Smooth muscle cell (in vitro differentiated cells): ENCODE measurements around the gene KAZN. TPM values are rescaled to one million over a fixed set of nuclear protein-coding genes. Genes with fewer than 3 reads are reported as not detected.

Experiments used
- DNase-seq: peaks from one replicate; lab custom pipeline; 2025; ENCODE audit not compliant: unreplicated experiment; lab: John Stamatoyannopoulos, UW
- H2AFZ ChIP-seq: fragments of 200-600 bp; sonication (generic); 2 replicates; pipeline ENCODE4 v1.6.0; 2016; ENCODE audit warnings: antibody characterized with exemption, low read depth, mild to moderate bottlenecking
- H3F3A ChIP-seq: fragments of 200-600 bp; sonication (generic); 2 replicates; pipeline ENCODE4 v1.6.0; 2017; ENCODE audit warnings: antibody characterized with exemption, low read depth
- H3K27ac ChIP-seq: fragments of 200-600 bp; sonication (generic); 2 replicates; pipeline ENCODE4 v1.5.1; 2016; ENCODE audit warnings: low read depth, mild to moderate bottlenecking
- H3K27me3 ChIP-seq: fragments of 200-600 bp; sonication (generic); 2 replicates; pipeline ENCODE4 v1.6.1; 2016; ENCODE audit warnings: low read depth, mild to moderate bottlenecking
- H3K36me3 ChIP-seq: fragments of 200-600 bp; sonication (generic); 2 replicates; pipeline ENCODE4 v1.5.1; 2016; ENCODE audit warnings: low read depth
- H3K4me1 ChIP-seq: fragments of 200-600 bp; sonication (generic); 2 replicates; pipeline ENCODE4 v1.5.1; 2016; ENCODE audit warnings: low read depth
- H3K4me2 ChIP-seq: fragments of 200-600 bp; sonication (generic); 2 replicates; pipeline ENCODE4 v1.6.0; 2016; ENCODE audit warnings: mild to moderate bottlenecking
- H3K4me3 ChIP-seq: fragments of 200-600 bp; sonication (generic); 2 replicates; pipeline ENCODE4 v1.5.1; 2016; ENCODE audit warnings: mild to moderate bottlenecking
- H3K79me2 ChIP-seq: fragments of 200-600 bp; sonication (generic); 2 replicates; pipeline ENCODE4 v1.6.0; 2016; ENCODE audit warnings: low read depth, mild to moderate bottlenecking
- H3K9ac ChIP-seq: fragments of 200-600 bp; sonication (generic); 2 replicates; pipeline ENCODE4 v1.6.0; 2016; ENCODE audit warnings: low read depth
- H3K9me3 ChIP-seq: fragments of 200-600 bp; sonication (generic); replicated peaks from 2 replicates; pipeline ENCODE4 v1.5.1; 2016; ENCODE audit warnings: low read depth
- H4K20me1 ChIP-seq: fragments of 200-600 bp; sonication (generic); 2 replicates; pipeline ENCODE4 v1.6.0; 2016; ENCODE audit warnings: low read depth
- CTCF ChIP-seq: fragments of 200-600 bp; sonication (generic); IDR thresholded peaks from 2 replicates; pipeline ENCODE4 v1.5.1; 2017; ENCODE audit warnings: borderline replicate concordance, mild to moderate bottlenecking, antibody characterized with exemption; ENCODE audit not compliant: insufficient read depth, poor library complexity, severe bottlenecking
- WGBS: methylation state at CpG from one replicate; pipeline ENCODE4 v1.1.7; 2016; ENCODE audit warnings: low lambda C conversion rate; 5-methylcytosine and 5-hydroxymethylcytosine counted together
- polyA plus RNA-seq: library from polyadenylated mRNA; unstranded; fragments of >200 nt; fragmentation: Nextera tagmentation; extraction: Ambion mirVana; gene quantifications from 2 replicates; pipeline ENCODE4 v1.2.1, GENCODE V29; 2016
- total RNA-seq: library from RNA; depleted of rRNA; stranded (reverse); fragments of >200 nt; gene quantifications from 2 replicates; pipeline ENCODE4 v1.2.3, GENCODE V29; 2014

Gene KAZN
- total and polyA plus RNA-seq, 2 experiments from 2014 or later = 6.3 to 8.2 TPM

- peaks cover 3% of the 10 kb centered on the region for H4K20me1 ChIP-seq
- no peaks in the 10 kb centered on the region for H3K27me3 ChIP-seq
- no peaks in the 10 kb centered on the region for H3K9me3 ChIP-seq
- H3F3A ChIP-seq = no peaks in the 10 kb centered on the region
- no peak overlapping the region for H3K9ac ChIP-seq
- H3K4me3 ChIP-seq = no peak overlapping the region
- no peaks in the 10 kb centered on the region for H3K79me2 ChIP-seq
- H2AFZ ChIP-seq = no peak overlapping the region
- H3K36me3 ChIP-seq = no peaks in the 10 kb centered on the region
- no peak for TF ChIP-seq CTCF
- no peak overlapping the region for H3K27ac ChIP-seq
- DNase-seq = no peak
- no peak overlapping the region for H3K4me2 ChIP-seq
- WGBS = 98% methylated on average over 8 of the region's 8 CpGs
- no peaks in the 10 kb centered on the region for H3K4me1 ChIP-seq
Measured at GRCh38 chr1:14986168-14986567, 387.7 kb downstream of the KAZN start.

GRCh38 chr1:14987829-14988603 lies 389.5 kb downstream of the KAZN start:
- no peak overlapping the region for H3K4me2 ChIP-seq
- H3K27me3 ChIP-seq = no peaks in the 10 kb centered on the region
- WGBS = 69% methylated on average over 15 of the region's 16 CpGs
- H3F3A ChIP-seq = no peaks in the 10 kb centered on the region
- no peak overlapping the region for H2AFZ ChIP-seq
- no peak for TF ChIP-seq CTCF
- H3K9me3 ChIP-seq = no peaks in the 10 kb centered on the region
- H4K20me1 ChIP-seq = no peaks in the 10 kb centered on the region
- H3K79me2 ChIP-seq = no peaks in the 10 kb centered on the region
- no peak for DNase-seq
- no peak overlapping the region for H3K27ac ChIP-seq
- H3K9ac ChIP-seq = no peak overlapping the region
- H3K4me3 ChIP-seq = no peak overlapping the region
- H3K4me1 ChIP-seq = no peaks in the 10 kb centered on the region
- H3K36me3 ChIP-seq = no peaks in the 10 kb centered on the region

- TF ChIP-seq CTCF = no peak
- no peak for DNase-seq
- WGBS = 98% methylated on average over 7 of the region's 8 CpGs
- H3F3A ChIP-seq = no peaks in the 10 kb centered on the region
- no peak overlapping the region for H3K4me2 ChIP-seq
- H3K27me3 ChIP-seq = no peaks in the 10 kb centered on the region
- H3K9ac ChIP-seq = no peak overlapping the region
- H4K20me1 ChIP-seq = no peaks in the 10 kb centered on the region
- no peak overlapping the region for H3K27ac ChIP-seq
- H3K36me3 ChIP-seq = no peaks in the 10 kb centered on the region
- no peak overlapping the region for H3K4me3 ChIP-seq
- H3K79me2 ChIP-seq = no peaks in the 10 kb centered on the region
- no peak overlapping the region for H2AFZ ChIP-seq
- H3K9me3 ChIP-seq = no peaks in the 10 kb centered on the region
- H3K4me1 ChIP-seq = no peaks in the 10 kb centered on the region
Measured at GRCh38 chr1:14988636-14989035, 390.2 kb downstream of the KAZN start.
